ENCODE measurements around the gene GTF2F2. TPM values are rescaled to one million over a fixed set of nuclear protein-coding genes. Genes with fewer than 3 reads are reported as not detected.
"Not testable (repeated sequence)": the region's sequence is repeated elsewhere in the genome, so short reads cannot be mapped to it uniquely, and the experiment has no call there.

The GTF2F2 gene
- total RNA-seq, 1 donor: 17.2 TPM

DNA sequence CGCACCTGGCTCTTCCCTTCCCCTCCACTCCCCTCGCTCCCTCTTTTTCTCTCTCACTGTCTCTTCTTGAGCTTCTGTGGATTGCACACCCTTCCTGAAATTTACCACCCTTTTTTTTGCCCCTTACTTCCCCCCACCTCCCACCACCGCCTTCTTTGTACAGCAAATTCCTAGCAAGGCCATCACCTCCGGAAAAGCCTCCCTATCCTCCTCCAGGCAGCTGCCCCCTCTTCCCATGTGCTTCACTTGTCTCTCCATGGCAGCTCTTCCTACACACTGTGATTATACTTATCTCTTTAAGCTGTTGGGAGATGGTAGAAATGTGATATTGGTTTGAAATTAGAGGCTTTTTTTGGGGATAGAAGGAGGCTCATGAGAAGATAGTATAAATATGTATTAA, 108.9 kb downstream of the GTF2F2 start:
- no peaks in the 10 kb centered on the region for H3K27me3 ChIP-seq (ENCODE audit: insufficient read depth, low read length)
- H3K4me3 ChIP-seq (ENCODE audit: low read length): no peak overlapping the region
- H3K4me1 ChIP-seq (ENCODE audit: insufficient read depth, low read length): no peaks in the 10 kb centered on the region
- H3K9me3 ChIP-seq (ENCODE audit: low read depth, low read length): no peaks in the 10 kb centered on the region

DNA sequence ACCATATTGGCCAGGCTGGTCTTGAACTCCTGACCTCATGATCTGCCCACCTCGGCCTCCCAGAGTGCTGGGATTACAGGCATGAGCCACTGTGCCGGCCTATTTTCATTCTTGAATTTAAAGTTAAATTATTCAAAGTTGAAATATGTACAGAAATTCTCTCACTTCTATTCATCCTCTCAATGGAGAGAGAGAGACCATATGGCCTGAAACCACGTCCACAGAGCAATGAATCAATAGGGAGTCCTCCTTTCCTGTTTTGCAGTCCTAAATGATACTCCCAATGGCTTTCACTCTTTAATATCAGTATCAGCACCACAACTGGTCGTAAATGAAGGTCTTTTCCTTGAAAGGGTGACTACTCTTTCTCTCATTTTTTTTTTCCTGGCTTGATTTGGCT, 111.0 kb downstream of the GTF2F2 start:
- H3K4me3 ChIP-seq (ENCODE audit: low read length): no peak overlapping the region
- no peaks in the 10 kb centered on the region for H3K27me3 ChIP-seq (ENCODE audit: insufficient read depth, low read length)
- H3K4me1 ChIP-seq (ENCODE audit: insufficient read depth, low read length): no peaks in the 10 kb centered on the region
- H3K9me3 ChIP-seq (ENCODE audit: low read depth, low read length): no peaks in the 10 kb centered on the region

DNA sequence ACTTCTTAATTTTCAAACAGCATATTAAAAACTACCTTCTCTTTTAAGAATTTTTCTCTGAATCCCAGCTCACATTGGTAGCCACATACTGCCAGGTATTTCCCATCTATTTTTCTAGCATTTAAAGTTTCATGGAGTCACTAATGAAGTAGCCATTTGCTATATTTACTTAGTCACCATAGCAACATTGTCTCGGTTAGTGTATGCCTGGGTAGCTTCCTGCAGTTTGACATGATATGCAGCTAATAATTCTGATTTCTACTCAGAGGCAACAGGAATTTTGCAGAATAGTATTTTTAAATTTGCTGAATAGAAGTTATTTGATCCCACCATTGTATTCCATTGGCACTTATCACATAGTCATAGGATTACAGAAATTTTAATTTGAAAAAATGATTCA, 111.4 kb downstream of the GTF2F2 start:
- H3K4me3 ChIP-seq (ENCODE audit: low read length): no peak overlapping the region
- no peaks in the 10 kb centered on the region for H3K4me1 ChIP-seq (ENCODE audit: insufficient read depth, low read length)
- H3K27me3 ChIP-seq (ENCODE audit: insufficient read depth, low read length): no peaks in the 10 kb centered on the region
- no peaks in the 10 kb centered on the region for H3K9me3 ChIP-seq (ENCODE audit: low read depth, low read length)

DNA sequence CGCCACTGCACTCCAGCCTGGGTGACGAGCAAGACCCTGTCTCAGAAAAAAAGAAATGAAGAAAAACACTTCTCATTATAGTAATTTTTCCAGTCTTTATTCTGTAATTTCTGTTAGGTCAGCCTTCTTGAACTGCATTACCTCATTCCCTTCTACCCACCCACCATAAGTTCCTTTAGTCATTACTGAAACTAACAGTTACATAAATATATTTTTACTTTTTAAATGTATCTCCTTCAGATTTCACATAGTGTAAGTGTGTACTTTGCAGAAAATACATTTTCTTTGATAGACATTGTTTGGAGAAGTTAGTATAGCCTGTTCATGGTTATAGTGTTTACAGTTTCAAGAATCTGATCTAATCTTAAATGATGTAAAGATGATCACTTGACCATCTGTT, 112.3 kb downstream of the GTF2F2 start:
- H3K9me3 ChIP-seq (ENCODE audit: low read depth, low read length): no peaks in the 10 kb centered on the region
- no peak overlapping the region for H3K4me3 ChIP-seq (ENCODE audit: low read length)
- no peaks in the 10 kb centered on the region for H3K4me1 ChIP-seq (ENCODE audit: insufficient read depth, low read length)
- no peaks in the 10 kb centered on the region for H3K27me3 ChIP-seq (ENCODE audit: insufficient read depth, low read length)

DNA sequence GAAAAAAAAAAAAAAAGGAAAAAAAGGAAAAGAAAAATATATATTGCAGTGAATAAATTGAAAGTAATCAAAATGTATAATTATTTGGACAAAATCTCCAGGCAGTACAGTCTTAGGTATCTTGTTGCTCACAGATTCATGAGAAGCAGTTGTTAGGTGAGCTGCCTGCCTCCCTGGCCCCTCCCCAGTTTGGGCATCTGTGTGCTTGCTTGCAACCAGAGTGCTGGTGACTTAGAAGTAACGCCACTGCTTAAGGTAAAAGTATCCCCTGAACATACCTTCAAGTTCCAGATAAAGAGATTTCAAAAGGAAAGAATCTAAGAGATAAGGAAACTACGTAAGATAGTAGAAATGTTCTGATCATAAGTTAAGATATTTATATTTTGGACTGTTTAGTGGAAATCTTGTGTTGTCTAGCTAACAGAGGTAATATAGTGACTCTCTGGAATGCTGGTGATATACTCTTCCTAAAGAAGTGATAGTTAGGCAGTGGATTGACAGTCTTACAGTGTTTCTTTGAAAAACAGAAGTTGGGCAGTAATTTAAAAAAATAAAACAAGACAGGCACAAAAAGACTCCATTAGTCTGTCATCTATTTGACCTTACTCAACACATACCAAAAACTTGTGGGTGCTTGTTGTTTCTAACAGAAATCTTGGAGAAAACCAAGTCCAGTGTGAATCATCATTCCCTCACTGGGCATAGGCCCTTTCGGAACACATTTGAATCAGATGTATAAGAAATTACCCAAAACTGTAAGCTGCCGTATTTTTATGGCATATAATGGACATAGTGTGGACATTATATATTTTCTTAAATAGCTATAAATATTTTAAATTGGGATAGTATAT, 118.9 kb downstream of the GTF2F2 start:
- no peaks in the 10 kb centered on the region for H3K27me3 ChIP-seq (ENCODE audit: insufficient read depth, low read length)
- no peaks in the 10 kb centered on the region for H3K9me3 ChIP-seq (ENCODE audit: low read depth, low read length)
- no peak overlapping the region for H3K4me3 ChIP-seq (ENCODE audit: low read length)
- H3K4me1 ChIP-seq (ENCODE audit: insufficient read depth, low read length): no peaks in the 10 kb centered on the region

DNA sequence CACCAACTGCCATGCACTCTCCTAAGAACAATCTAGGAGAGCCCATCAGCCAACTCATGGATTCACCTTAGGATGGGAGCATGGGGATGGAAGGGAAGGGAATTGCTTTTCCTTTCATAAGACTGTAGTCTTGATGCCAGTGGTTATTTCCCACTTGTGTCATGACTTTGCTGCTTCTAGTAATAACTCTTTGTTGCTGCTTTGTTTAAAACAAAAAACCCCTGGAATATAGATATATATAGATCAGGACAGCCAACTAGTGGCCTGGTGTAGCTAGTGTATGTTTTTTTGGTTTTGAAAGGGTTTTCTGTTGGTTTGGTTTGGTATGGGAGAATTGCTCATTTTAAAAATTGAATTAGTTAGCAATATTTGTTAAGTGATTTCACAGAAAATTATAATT, 119.8 kb downstream of the GTF2F2 start:
- Histone ChIP-seq H3K9me3 (ENCODE audit: low read depth, low read length) (no peaks in the 10 kb centered on the region), H3K4me3 (ENCODE audit: low read length) (no peak overlapping the region), H3K4me1 (ENCODE audit: insufficient read depth, low read length) (no peaks in the 10 kb centered on the region), H3K27me3 (ENCODE audit: insufficient read depth, low read length) (no peaks in the 10 kb centered on the region)

DNA sequence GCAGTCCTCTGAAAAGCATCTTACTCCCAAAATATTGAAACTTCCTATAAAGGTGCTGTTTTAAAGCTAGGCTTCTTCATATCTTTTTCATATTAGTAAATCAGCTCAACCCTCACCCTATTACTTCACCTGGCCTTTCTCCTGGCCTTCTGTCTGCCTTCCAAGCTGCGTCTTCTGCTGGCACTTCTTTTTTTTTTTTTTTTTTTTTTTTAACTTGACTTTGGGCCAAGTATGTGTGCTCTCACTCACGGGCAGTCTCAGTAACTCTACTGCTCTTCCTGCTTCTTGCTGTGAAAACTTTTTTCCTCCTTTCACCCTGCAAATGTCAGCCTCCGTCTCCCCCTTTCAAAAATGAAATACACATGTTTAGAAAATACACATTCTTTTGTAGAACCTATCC, 121.8 kb downstream of the GTF2F2 start:
- Histone ChIP-seq H3K9me3 (ENCODE audit: low read depth, low read length) (no peaks in the 10 kb centered on the region), H3K4me3 (ENCODE audit: low read length) (no peak overlapping the region), H3K27me3 (ENCODE audit: insufficient read depth, low read length) (no peaks in the 10 kb centered on the region), H3K4me1 (ENCODE audit: insufficient read depth, low read length) (no peaks in the 10 kb centered on the region)

DNA sequence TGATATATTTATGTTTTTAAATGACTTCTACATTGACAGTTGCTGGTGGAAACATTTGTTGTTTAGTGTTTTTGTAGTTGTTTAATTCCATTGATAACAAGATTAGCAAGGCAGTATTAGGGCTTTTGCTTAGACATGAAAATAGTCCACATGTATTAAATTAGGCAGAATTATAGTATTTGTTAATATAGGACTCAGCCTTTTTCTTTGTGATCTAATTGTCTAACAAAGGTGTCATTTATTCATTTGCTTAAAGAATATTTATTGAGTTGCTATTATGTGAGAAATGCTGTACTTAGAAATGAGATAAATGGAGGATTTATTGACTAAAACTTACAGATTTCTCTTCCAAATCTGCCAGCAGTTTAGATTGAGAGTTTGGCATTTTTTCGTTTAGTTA, 122.2 kb downstream of the GTF2F2 start:
- Histone ChIP-seq H3K4me1 (ENCODE audit: insufficient read depth, low read length) (no peaks in the 10 kb centered on the region), H3K27me3 (ENCODE audit: insufficient read depth, low read length) (no peaks in the 10 kb centered on the region), H3K4me3 (ENCODE audit: low read length) (no peak overlapping the region), H3K9me3 (ENCODE audit: low read depth, low read length) (no peaks in the 10 kb centered on the region)

DNA sequence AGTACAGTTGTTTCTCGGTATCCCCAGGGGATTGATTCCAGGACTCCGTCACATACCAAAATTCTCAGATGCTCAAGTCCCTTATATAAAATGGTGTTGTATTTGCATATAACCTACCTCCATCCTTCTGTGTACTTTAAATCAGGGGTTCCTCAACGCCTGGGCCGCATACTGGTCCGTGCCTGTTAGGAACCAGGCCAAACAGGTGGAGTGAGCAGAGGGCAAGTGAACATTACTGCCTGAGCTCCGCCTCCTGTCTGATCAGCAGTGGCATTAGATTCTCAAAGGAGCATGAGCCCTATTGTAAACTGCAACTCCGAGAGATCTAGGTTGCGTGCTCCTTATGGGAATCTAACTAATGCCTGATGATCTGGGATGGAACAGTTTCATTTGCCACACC, 122.8 kb downstream of the GTF2F2 start:
- H3K4me1 ChIP-seq (ENCODE audit: insufficient read depth, low read length): no peaks in the 10 kb centered on the region
- no peak overlapping the region for H3K4me3 ChIP-seq (ENCODE audit: low read length)
- H3K27me3 ChIP-seq (ENCODE audit: insufficient read depth, low read length): no peaks in the 10 kb centered on the region
- no peaks in the 10 kb centered on the region for H3K9me3 ChIP-seq (ENCODE audit: low read depth, low read length)

DNA sequence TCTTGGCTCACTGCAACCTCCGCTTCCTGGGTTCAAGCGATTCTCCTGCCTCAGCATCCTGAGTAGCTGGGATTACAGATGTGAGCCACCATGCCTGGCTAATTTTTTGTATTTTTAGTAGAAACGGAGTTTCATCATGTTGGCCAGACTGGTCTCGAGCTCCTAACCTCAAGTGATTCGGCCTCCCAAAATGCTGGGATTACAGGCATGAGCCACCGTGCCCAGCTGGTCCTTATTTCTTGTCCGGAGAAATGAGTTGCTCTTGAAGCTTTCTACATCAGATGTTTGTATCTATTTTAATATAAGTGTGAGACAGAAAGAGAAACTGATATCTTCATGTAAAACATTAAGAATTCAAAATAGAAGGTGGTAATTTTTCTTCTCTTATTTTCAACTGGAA, 124.4 kb downstream of the GTF2F2 start:
- not testable (repeated sequence) for H3K9me3 ChIP-seq (ENCODE audit: low read depth, low read length); H3K27me3 ChIP-seq (ENCODE audit: insufficient read depth, low read length); H3K4me3 ChIP-seq (ENCODE audit: low read length); H3K4me1 ChIP-seq (ENCODE audit: insufficient read depth, low read length)

DNA sequence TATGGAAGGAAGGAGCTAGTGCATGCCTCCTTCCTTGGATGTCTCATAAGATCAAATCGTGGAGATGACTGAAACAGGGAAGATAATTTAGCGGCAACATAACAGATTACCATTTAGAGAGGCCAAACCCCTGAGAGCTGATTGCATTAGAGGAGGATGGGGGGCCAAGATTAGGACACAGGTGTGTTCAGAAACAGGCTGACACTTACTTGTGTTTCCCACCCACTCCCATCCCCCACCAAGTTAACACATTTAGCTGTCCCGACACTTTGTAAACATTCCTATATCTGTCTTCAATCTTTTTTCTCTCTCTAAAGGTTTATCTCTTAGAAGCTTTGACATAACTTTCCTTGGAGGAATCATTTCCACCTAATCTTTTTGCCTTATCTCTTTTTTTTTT, 129.4 kb downstream of the GTF2F2 start:
- Histone ChIP-seq H3K4me1 (ENCODE audit: insufficient read depth, low read length) (no peaks in the 10 kb centered on the region), H3K27me3 (ENCODE audit: insufficient read depth, low read length) (no peaks in the 10 kb centered on the region), H3K9me3 (ENCODE audit: low read depth, low read length) (no peaks in the 10 kb centered on the region), H3K4me3 (ENCODE audit: low read length) (no peak overlapping the region)

DNA sequence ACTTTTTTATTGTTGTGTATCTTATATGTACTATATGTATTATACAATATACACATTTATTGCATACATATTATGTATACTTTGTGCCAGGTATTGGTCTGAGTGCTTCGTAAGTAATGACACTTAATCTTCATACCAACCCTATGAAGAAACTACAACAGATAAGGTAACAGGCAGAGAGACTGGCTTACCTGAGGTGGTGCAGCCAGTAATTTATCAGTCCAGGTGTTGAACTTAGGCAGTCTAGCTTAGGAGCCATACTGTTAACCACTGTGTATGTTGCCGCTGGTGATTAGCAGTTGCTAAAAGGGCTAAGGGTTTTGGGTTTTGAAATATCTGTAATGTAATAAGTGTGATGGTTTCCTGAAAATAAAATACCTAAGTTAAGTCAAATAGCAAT, 134.1 kb downstream of the GTF2F2 start:
- Histone ChIP-seq H3K27me3 (ENCODE audit: insufficient read depth, low read length) (no peaks in the 10 kb centered on the region), H3K4me3 (ENCODE audit: low read length) (no peak overlapping the region), H3K9me3 (ENCODE audit: low read depth, low read length) (no peaks in the 10 kb centered on the region), H3K4me1 (ENCODE audit: insufficient read depth, low read length) (no peaks in the 10 kb centered on the region)

DNA sequence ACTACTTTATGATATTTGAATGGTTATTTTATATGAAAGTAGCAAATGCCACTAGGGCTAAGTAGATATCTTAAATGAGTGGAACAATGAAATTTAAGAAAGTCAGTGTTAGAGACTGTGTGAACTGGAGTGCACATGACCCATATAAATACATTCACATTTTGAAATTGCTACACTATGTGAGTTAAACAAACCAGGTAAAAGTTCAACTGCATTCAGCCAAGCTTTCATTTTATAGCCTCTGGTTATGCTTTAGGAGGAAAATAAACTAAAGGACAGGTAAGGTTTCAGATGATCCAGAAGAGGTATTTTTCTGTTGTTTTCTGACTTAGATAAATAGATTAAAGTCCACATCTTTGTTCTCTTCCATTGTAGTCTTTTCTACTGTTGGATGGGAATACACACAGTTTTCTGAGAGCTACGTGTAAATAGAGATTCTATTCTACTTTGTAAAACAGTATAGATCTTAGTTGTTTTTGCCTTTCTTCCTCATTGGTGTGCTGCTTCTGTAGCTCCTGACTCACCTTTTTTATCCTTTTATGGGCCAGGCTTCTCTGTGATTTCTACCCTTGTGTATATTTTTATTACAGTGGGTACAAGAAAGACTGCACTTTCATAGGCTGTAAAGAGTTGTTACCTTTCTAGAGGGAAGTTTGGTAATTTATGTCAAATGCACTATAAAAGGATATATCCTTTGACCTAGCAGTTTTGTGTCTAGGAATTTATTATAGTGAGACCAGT, 135.1 kb downstream of the GTF2F2 start:
- H3K4me1 ChIP-seq (ENCODE audit: insufficient read depth, low read length): no peaks in the 10 kb centered on the region
- no peak overlapping the region for H3K4me3 ChIP-seq (ENCODE audit: low read length)
- H3K27me3 ChIP-seq (ENCODE audit: insufficient read depth, low read length): no peaks in the 10 kb centered on the region
- H3K9me3 ChIP-seq (ENCODE audit: low read depth, low read length): no peaks in the 10 kb centered on the region

DNA sequence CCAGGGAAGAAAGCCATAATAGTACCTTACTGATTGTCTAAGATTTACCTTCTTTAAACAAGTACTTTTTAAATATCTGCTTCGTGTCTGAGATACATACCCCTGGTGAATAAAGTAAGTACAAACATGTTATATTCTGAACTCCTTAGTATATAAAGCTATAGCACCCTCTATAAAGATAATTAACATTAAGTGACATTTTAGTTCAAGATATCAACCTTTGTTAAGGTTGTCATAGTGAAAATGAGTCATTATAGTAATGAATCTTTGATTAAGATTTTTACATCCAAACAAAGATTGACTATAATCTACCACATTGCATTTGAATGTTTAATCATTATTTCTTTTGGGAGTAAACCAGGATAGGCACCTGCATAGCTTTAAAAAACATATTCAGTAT, 135.9 kb downstream of the GTF2F2 start:
- Histone ChIP-seq H3K4me1 (ENCODE audit: insufficient read depth, low read length) (no peaks in the 10 kb centered on the region), H3K4me3 (ENCODE audit: low read length) (no peak overlapping the region), H3K27me3 (ENCODE audit: insufficient read depth, low read length) (no peaks in the 10 kb centered on the region), H3K9me3 (ENCODE audit: low read depth, low read length) (no peaks in the 10 kb centered on the region)

DNA sequence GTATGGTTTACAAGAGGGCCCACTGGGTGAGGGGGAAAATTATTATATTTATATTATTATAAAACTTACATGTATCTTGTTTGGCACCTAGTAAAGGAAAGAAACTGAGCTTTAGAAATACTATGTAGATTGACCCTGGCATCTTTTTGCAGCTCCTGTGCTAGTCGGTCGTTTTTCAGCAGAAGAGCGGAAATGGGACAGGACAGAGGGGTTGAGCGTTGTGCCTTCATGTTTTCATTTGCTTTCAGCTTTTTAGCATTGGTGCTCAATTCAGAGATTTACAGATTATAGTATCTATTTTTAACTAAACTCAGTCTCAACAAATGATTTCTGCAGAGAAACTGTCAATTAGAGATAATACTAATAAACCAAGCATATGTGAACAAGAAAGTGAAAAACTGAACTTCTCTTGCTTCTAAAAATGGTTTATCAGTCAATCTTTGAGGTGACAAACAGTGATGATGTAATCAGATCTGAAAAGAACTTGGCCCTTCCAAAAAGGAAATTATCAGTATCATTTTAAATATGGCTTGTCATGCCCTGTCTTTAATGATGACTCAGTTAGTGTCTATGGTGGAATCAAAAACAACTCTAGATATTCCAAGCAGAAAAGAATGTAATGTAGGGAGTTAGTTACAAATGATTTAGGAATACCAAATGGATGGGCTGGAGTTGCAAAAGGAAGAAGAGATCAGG, 137.5 kb downstream of the GTF2F2 start:
- no peaks in the 10 kb centered on the region for H3K9me3 ChIP-seq (ENCODE audit: low read depth, low read length)
- no peak overlapping the region for H3K4me3 ChIP-seq (ENCODE audit: low read length)
- H3K27me3 ChIP-seq (ENCODE audit: insufficient read depth, low read length): no peaks in the 10 kb centered on the region

More for the DNA sequence above, 137.5 kb downstream of the GTF2F2 start:
- H3K4me1 ChIP-seq (ENCODE audit: insufficient read depth, low read length): no peaks in the 10 kb centered on the region
